Urothelium cell line (cell line): ENCODE data around the gene KRTAP9-1.
"Not testable (repeated sequence)": the region's sequence is repeated elsewhere in the genome, so short reads cannot be mapped to it uniquely, and the experiment has no call there.

Experiments
- DNase-seq: peaks from one replicate; pipeline ENCODE4 v3.0.0; 2011; ENCODE audit warnings: low spot score, mixed read lengths
- FAIRE-seq: peaks from 2 replicates; lab custom pipeline; 2011; peaks lifted over from hg19 to GRCh38; lab: Jason Lieb, UNC

Gene KRTAP9-1

DNA sequence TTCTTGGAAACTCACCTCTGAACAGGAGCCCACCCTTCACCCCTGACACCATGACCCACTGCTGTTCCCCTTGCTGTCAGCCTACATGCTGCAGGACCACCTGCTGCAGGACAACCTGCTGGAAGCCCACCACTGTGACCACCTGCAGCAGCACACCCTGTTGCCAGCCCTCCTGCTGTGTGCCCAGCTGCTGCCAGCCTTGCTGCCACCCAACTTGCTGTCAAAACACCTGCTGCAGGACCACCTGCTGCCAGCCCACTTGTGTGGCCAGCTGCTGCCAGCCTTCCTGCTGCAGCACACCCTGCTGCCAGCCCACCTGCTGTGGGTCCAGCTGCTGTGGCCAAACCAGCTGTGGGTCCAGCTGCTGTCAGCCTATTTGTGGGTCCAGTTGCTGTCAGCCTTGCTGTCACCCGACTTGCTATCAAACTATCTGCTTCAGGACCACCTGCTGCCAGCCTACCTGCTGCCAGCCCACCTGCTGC is at the start of gene KRTAP9-1:
TSS of gene KRTAP9-1 (plus strand) at position 51 of the 482 bp plus-strand sequence. CDS start at position 51, 0 bp downstream.
- DNase-seq, FAIRE-seq: not testable (repeated sequence)

- FAIRE-seq = no peak
- peak; percentile 31 for DNase-seq
Observed at GRCh38 chr17:41140360-41141131, 49.1 kb upstream of the KRTAP9-1 start, which contains the start of gene KRTAP4-6. KRTAP4-6 (minus strand) TSS chr17:41140544; CDS start chr17:41140487, 57 bp downstream.

DNA sequence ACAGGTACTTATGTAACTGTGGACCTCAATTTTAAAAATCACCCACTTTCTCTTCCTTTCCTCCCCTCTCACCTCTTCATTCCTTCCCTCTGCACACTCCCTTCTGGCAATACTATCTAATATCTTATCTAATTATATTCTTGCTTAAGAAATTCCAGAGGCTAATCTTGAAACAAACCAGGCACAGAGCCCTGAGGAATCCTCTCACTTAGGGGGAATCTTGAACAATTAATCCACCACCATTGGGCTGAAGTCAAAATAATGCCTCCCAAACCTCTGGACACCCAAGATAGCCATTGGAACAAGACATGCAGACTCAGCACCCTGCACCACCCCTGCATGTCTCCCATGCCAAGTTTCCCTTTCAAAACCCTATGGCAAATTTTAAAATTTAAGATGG is 48.3 kb upstream of the KRTAP9-1 start:
- FAIRE-seq (no peak), DNase-seq (no peak)

DNA sequence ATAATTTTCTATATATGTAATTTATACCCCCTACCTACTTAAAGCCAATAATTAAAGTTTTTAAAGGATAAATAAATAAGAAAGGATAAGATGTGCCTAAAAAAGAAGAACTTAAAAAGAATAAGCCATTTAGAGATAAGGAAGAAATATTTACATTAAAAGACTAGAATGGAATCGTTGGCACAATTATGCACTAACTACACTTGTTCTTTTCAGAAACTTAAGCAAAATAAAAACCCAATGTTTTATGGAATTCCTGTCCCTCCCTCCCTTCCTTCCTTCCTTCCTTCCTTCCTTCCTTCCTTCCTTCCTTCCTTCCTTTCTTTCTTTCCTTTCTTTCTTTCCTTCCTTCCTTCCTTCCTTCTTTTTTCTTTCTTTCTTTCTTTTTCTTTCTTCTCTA is 44.8 kb upstream of the KRTAP9-1 start:
- no peak for DNase-seq
- FAIRE-seq = no peak

DNA sequence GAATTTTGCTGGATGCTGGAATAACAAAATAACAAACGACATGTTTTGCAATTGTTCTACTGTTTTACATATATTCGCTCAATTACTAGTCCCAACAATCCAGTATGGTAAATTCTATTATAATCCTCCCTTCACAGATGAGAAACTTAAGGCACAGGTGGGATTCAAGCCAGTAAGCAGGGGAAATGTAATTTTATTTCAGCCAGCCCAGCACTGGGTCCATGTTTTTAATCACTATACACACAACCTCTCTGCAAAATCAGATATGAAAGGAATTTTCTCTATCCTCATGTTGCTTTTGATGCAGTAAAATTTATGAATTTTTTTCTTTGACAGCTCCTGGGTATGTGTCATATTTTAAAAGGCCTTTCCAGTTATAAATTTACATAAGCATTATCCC is 44.4 kb upstream of the KRTAP9-1 start:
- DNase-seq (no peak), FAIRE-seq (no peak)

DNA sequence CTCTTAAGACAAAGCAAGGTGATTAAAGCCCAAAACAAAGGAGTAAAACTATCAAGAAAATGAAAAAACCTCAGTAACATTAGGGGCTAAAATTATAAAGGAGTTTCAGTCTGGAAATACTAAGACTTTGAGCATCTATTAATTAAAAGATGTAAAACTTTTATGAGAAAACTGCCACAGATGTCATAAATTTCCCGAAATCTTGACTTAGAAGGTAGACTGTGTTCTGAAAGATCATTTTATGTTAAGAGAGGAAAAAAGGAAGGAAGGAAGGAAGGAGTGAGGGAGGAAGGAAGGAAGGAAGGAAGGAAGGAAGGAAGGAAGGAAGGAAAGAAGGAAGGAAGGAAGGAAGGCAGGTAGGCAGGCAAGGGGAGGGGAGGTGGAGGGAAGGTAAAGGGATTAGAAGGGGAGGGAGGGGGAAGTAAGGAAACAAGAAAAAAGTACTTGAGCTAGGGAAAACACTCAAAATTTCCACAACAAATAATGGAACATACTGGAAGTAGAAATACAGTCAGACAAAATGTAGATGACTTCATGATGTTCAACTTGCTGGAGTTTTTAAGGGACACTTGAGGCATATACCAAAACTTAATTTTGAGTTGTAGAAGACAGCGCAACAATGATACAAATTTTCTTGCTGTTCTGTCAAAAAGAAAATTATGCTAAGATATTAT is 42.0 kb upstream of the KRTAP9-1 start:
- no peak for FAIRE-seq
- no peak for DNase-seq

GRCh38 chr17:41148971-41149651 is 40.6 kb upstream of the KRTAP9-1 start:
- not testable (repeated sequence) for DNase-seq
- peak; percentile 98 for FAIRE-seq

DNA sequence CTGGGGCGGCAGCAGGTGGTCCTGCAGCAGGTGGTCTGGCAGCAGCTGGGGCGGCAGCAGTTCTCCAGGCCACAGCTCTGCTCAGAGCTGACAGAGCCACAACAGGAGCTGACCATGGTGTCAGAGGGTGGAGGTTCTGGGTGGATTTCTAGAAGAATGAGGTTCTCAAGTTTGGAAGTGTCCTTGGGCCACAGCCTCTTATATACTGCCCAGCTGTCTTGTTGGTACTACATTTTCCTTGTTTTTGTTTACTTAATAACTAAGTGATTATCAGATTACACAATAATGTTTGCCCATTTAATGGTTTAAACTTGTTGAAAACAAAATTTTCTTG is 40.1 kb upstream of the KRTAP9-1 start, which contains the start of gene KRTAP4-5:
TSS of gene KRTAP4-5 (minus strand) at position 174 of the 334 bp plus-strand sequence. CDS start at position 116, 58 bp downstream.
- no peak for DNase-seq
- FAIRE-seq = no peak

GRCh38 chr17:41150026-41150425 is 39.7 kb upstream of the KRTAP9-1 start:
- no peak for DNase-seq
- FAIRE-seq = no peak

DNA sequence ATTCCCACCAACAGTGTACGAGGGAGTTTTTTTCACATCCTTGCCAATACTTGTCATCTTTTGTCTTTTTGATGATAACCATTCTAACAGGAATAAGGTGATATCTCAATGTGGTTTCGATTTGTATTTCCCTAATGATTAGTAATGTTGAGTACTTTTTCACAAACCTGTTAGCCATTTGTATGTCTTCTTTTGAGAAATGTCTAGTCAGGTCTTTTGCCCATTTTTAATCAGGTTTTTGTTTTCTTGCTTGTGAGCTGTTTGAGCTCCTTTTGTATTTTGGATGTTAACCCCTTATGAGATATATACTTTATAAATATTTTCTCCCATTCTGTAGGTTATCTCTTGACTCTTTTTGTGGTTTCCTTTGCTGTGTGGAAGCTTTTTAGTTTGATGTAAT is 38.2 kb upstream of the KRTAP9-1 start:
- DNase-seq (no peak), FAIRE-seq (no peak)

- FAIRE-seq = no peak
Observed at GRCh38 chr17:41153856-41154255, 35.8 kb upstream of the KRTAP9-1 start.

GRCh38 chr17:41160190-41160589 is 29.5 kb upstream of the KRTAP9-1 start:
- not testable (repeated sequence) for FAIRE-seq, DNase-seq

More at GRCh38 chr17:41153856-41154255, 35.8 kb upstream of the KRTAP9-1 start:
- no peak for DNase-seq

DNA sequence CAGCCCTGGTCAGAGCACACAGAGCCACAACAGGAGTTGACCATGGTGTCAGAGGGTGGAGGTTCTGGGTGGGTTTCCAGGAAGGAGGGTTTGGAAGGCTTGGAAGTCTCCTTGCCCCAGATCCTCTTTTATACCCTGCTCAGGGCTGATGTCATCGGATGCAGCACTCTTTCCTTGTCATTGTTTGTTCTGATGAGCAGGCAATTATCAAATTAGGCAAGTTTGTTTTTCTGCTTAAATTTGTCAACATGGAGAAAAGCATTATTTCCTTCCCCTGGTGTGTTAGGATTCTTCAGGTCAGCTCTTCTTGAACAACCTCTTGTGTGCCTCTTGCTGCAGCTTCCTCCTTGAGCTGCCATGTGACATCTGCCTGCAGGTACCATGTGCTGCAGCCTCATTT is 29.0 kb upstream of the KRTAP9-1 start, which contains the start of gene KRTAP4-4:
TSS of gene KRTAP4-4 (minus strand) at position 101 of the 400 bp plus-strand sequence. CDS start at position 44, 57 bp downstream.
- FAIRE-seq (no peak), DNase-seq (no peak)

- FAIRE-seq = no peak
- no peak for DNase-seq
Observed at GRCh38 chr17:41163828-41164227, 25.9 kb upstream of the KRTAP9-1 start.

- DNase-seq (no peak), FAIRE-seq (peak; percentile 13)
Observed at GRCh38 chr17:41167561-41167960, 22.1 kb upstream of the KRTAP9-1 start.

DNA sequence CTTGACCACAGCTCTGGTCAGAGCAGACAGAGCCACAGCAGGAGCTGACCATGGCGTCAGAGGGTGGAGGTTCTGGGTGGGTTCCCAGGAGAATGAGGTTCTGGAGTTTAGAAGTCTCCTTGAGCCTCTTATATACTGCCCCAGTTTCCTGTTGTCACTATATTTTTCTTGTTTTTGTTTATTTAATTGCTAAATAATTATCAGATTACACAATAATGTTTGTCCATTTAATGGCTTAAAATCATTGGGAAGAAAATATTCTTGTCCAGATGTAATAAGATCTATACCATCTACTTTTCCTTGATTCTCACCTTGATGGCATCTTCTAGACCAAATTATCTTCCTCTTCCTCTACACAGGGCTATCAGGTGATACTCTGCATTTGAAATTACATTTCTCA is 21.6 kb upstream of the KRTAP9-1 start, which contains the start of gene KRTAP4-3:
TSS of gene KRTAP4-3 (minus strand) at position 101 of the 400 bp plus-strand sequence. CDS start at position 52, 49 bp downstream.
- DNase-seq (no peak), FAIRE-seq (no peak)

GRCh38 chr17:41171886-41172285 is 17.8 kb upstream of the KRTAP9-1 start:
- DNase-seq = no peak
- FAIRE-seq = no peak

- no peak for FAIRE-seq
- DNase-seq = no peak
Observed at GRCh38 chr17:41176744-41177387, 12.8 kb upstream of the KRTAP9-1 start.

DNA sequence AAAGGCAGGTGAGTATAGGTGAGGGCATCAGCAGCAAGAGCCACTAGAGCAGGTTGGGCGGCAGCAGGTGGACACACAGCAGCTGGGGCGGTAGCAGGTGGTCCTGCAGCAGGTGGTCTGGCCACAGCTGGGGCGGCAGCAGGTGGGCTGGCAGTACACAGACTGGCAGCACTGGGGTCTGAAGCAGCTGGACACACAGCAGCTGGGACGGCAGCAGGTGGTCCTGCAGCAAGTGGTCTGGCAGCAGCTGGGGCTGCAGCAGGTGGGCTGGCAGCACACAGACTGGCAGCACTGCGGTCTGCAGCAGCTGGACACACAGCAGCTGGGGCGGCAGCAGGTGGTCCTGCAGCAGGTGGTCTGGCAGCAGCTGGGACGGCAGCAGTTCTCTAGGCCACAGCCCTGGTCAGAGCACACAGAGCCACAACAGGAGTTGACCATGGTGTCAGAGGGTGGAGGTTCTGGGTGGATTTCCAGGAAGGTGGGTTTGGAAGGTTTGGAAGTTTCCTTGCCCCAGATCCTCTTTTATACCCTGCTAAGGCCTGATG is 11.9 kb upstream of the KRTAP9-1 start, which contains the start of gene KRTAP4-2:
TSS of gene KRTAP4-2 (minus strand) at position 495 of the 545 bp plus-strand sequence. CDS start at position 438, 57 bp downstream.
- FAIRE-seq = peak; percentile 56
- no peak for DNase-seq

DNA sequence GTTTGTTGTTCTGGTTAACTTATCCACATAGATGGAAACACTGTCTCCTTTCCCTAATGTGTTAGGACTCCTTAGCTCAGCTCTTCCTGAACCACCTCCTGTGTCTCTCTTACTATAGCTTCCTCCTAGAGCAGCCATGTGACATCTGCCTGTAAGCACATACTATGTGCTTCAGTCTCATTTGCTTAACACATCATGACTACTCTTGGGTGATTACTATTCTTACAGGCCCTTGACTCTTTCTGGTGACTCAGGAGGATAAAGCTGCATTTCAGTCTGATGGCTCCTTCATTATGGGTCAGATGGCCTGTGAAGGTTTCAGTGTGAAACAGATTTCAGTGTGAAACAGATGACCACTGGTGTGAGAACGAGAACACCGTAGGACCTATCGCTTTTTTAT is 11.3 kb upstream of the KRTAP9-1 start:
- no peak for FAIRE-seq
- no peak for DNase-seq
